GM12801 (cell line): ENCODE data around the gene PLCD4.

Experiments
- TF ChIP-seq, protein P1 (sequence below): IDR thresholded peaks from one replicate; pipeline ENCODE4 v1.5.1; 2011; ENCODE audit warnings: control low read depth; ENCODE audit not compliant: insufficient read length; ENCODE audit errors: extremely low read depth

Gene PLCD4

DNA sequence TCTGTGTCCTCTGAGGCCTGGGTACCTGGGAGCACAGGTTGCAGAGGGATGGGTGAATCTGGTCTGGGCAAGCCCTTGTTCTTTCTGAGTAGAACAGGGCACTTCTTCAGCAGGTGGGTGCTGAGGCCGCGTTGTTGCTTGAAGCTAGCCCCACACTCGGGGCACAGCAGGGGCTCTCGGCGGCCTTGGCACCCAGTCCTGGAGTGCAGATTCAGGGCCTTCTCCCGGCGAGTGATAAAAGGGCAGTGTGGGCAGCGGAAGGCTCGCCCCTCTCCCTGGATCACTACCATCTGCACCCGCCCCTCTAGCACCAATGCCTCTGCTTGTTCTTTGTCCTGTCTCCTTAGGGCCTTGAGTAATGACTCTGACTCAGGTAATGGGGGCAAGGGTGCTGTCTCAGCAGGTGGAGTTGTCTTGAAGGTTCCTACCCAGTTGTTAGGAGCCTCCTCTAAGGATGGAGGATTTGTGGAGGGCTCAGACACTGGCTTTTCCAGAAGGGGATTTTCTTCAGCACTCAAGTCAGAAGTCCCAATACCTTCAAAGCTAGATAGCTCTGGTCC, 36.1 kb downstream of the PLCD4 start:
- TF ChIP-seq, protein P1, sequence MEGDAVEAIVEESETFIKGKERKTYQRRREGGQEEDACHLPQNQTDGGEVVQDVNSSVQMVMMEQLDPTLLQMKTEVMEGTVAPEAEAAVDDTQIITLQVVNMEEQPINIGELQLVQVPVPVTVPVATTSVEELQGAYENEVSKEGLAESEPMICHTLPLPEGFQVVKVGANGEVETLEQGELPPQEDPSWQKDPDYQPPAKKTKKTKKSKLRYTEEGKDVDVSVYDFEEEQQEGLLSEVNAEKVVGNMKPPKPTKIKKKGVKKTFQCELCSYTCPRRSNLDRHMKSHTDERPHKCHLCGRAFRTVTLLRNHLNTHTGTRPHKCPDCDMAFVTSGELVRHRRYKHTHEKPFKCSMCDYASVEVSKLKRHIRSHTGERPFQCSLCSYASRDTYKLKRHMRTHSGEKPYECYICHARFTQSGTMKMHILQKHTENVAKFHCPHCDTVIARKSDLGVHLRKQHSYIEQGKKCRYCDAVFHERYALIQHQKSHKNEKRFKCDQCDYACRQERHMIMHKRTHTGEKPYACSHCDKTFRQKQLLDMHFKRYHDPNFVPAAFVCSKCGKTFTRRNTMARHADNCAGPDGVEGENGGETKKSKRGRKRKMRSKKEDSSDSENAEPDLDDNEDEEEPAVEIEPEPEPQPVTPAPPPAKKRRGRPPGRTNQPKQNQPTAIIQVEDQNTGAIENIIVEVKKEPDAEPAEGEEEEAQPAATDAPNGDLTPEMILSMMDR = no peak

DNA sequence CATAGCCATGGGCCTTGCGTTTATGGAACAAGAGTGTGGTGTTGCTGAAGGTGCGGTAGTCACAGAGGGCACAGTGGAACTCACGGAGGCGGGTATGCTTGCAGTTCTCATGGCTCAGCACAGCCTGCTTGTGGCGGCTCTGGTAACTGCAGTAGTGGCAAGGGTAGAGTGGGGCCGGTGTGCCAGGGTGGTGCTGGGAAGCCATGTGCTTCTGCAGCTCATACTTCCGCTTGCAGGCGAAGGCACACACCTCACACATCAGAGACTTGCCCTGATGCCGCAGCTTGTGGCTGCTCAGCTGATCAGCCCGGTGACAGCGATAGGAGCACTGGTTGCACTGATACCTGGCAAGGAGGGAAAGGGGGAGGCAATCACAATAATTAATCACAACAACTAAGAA, 37.0 kb downstream of the PLCD4 start:
- TF ChIP-seq, protein P1 = no peak

DNA sequence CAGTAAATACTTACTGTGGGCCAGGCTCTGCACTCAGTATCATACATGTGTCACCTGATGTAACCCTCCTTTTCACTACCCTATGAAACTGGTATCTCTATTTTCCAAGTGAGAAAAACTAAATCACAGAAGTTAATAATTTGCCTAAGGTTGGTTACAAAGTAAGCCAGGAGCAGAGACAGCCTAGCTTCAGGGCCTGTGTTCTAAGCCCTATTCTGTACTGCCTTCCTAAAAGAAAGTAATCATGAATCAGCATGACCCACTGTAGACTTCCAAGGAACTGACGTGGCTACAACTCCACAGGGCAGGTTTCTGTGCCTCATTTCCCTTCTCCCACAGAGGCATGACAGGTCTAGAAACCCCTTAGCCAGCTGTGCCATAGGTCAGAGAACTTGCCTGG, 37.4 kb downstream of the PLCD4 start:
- TF ChIP-seq, protein P1 = no peak

DNA sequence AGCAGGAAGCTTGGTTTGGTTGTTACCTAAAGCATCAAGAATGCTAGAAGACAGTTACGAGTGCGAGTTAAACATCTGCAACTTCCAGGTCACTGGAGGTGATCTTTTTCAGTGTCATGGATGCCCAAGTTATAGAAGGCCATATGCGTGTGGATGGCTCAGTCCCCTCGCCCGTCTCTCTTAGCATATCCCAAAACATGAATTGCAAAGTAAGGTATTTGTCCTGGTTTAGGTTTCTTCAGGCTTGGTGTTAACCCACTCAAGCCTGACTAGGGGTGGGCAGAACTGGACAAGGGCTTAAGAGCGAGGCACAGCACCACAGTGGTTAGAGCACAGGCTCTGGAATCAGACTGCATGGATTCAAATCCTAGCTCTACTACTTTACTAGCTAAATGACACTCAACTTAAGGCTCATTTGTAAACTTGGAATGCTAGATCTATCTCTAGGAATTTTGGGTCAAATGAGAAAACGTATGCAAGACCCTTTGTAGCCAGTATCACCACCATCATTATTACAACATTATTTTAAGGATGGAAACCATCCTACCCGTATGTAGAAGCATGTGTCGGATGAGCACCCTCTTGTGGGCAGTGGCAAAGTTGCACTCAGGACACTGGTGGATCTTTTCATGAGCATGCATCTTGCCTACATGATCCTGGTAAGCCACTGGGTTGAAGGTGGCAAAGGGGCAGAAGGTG, 40.5 kb downstream of the PLCD4 start:
- TF ChIP-seq, protein P1 = no peak

DNA sequence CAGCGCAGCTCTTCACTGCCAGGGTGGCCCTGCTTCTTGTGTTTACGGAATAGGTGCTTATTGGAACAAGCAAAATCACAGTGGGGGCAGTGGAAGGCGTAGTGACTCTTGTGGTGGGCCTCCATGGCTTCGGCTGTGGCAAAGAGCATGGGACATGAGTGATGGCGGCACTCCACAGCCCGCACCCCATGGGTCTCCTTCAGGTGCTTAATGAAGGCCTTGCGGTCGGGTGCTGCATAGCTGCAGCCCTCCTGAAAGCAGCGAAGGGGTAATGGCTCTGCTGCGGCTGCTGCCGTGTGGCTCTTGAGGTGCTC, 41.0 kb downstream of the PLCD4 start:
- TF ChIP-seq, protein P1 = no peak

DNA sequence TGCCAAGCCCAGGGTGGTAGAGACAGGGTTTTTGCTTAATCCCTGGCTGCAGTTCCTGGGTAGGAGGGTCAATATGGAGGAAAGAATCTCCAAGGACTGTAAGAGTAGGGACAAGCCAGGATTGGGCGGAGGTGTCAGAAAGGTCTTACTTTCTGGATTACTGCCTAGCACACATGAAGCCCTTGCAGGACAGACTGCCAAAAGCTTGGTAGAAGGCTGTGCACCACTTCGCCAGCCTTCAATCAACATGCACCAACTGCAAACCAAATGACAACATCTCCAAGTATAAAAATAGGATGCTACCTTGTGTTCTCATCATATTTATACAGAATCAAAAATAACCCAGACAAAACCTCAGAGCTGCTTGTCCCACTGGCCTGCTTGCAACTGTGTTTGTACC, 48.1 kb downstream of the PLCD4 start:
- TF ChIP-seq, protein P1 = no peak

DNA sequence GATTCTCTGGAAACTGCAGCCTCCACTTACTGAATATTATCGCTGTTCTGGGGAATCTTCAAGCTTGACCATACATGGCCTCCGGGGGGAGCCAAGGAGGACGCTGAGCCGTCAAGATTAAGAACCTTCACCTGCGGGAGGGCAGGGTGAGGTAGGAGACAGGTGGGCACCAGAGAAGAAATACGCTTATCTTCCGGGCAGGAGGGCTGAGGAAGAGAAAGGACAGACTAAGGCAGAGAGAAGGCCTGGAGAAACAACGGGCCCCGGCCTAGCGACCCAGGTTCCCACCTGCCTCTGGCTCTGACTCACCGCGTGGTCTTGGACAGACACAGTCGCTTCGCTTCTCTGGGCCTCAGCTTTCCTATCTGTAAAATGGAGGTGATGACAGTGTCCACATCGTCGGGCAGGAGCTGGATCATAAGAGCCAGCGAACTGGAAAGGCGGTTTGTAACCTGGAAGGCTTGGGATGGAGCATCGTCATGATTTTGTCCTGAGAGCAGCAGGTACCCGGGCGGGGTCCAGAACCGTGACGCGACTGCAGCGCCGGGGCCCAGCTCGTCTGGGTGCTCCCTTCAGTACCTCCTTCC, 51.1 kb downstream of the PLCD4 start:
- TF ChIP-seq, protein P1 = no peak
